Adipocyte (in vitro differentiated cells): Measurements from ENCODE around the gene STK33.

Source experiments
- DNase-seq: peaks from one replicate; pipeline ENCODE4 v3.0.0-alpha.2; 2015; ENCODE audit warnings: low read depth
- H3K27me3 ChIP-seq: replicated peaks from 2 replicates; pipeline ENCODE4 v1.7.0; 2013; ENCODE audit warnings: mild to moderate bottlenecking, low read length, moderate library complexity; ENCODE audit not compliant: control insufficient read depth, insufficient read depth
- H3K36me3 ChIP-seq: 2 replicates; pipeline ENCODE4 v1.7.0; 2013; ENCODE audit warnings: low read length, mild to moderate bottlenecking, moderate library complexity; ENCODE audit not compliant: control insufficient read depth, insufficient read depth, severe bottlenecking
- H3K4me1 ChIP-seq: 2 replicates; pipeline ENCODE4 v1.7.0; 2013; ENCODE audit warnings: mild to moderate bottlenecking, low read length, moderate library complexity; ENCODE audit not compliant: control insufficient read depth, insufficient read depth
- H3K4me3 ChIP-seq: 2 replicates; pipeline ENCODE4 v1.7.0; 2013; ENCODE audit warnings: mild to moderate bottlenecking, low read length, moderate library complexity
- H3K9ac ChIP-seq: 2 replicates; pipeline ENCODE4 v1.7.0; 2013; ENCODE audit warnings: mild to moderate bottlenecking, low read length, moderate library complexity
- H3K9me3 ChIP-seq: 2 replicates; pipeline ENCODE4 v1.7.0; 2013; ENCODE audit warnings: mild to moderate bottlenecking, low read length, moderate library complexity; ENCODE audit not compliant: control insufficient read depth

The STK33 gene

GRCh38 chr11:8370812-8371515 lies 223.1 kb downstream of the STK33 start:
- Histone ChIP-seq H3K27me3 (peaks cover 49% of the 10 kb centered on the region), H3K36me3 (no peaks in the 10 kb centered on the region), H3K9me3 (peaks cover 4% of the 10 kb centered on the region), H3K9ac (no peak overlapping the region), H3K4me1 (peaks cover 1% of the 10 kb centered on the region), H3K4me3 (no peak overlapping the region)
- DNase-seq: no peak

DNA sequence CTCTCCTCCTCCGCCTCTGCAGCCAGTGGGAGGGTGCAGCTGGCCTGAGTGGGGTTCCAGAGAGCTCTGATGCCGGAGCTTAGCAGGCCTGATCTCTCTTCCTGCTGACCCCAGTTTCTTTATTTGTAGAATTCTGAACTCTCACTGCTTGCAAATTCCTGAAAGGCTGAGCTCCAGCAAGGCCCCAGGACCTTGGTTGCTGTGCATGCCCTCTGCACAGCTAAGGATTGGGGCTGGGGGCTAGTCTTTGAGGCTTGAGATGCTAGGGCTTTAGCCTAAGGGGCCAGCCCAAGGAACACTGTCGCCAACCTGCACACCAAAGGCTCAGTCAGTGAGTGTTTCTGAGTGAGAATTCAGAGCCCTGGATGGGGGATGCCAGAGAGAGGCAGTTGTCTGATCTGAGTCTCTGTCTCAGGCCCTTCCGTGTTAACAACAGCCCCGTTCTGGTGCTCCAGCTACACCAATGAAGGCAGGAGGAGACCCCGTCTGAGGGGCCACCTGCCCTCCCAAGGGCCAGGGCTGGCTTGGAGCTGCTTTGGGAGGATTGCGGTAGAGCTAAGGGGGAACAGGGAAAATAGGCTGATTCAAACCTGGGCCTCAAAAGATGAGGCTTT lies 224.3 kb downstream of the STK33 start:
- no peak for DNase-seq
- Histone ChIP-seq H3K9ac (no peak overlapping the region), H3K36me3 (no peaks in the 10 kb centered on the region), H3K9me3 (peaks cover 4% of the 10 kb centered on the region), H3K4me1 (no peaks in the 10 kb centered on the region), H3K27me3 (peaks cover 59% of the 10 kb centered on the region), H3K4me3 (no peak overlapping the region)

DNA sequence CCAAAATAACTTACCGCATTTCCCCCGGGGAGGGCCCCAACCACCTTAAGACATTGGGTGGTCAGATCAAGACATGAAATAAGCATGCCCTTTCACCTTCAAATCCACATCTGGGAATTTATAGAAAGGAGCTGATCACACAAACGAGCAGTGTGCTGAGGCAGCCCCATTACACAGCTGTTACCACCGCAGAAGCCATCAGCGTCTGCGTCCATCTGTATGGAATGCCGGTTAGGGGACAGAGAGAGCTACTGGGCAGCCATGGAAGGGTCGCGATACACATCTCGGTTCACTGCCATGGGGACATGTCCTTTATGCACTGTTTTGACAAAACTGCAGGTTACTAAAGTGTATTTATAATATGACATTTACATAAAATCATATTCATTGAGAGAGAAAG lies 225.3 kb downstream of the STK33 start:
- no peak overlapping the region for H3K4me3 ChIP-seq
- H3K4me1 ChIP-seq: no peaks in the 10 kb centered on the region
- H3K9ac ChIP-seq: no peak overlapping the region
- no peak for DNase-seq
- H3K36me3 ChIP-seq: no peaks in the 10 kb centered on the region
- H3K27me3 ChIP-seq: peaks cover 54% of the 10 kb centered on the region
- peaks cover 4% of the 10 kb centered on the region for H3K9me3 ChIP-seq

DNA sequence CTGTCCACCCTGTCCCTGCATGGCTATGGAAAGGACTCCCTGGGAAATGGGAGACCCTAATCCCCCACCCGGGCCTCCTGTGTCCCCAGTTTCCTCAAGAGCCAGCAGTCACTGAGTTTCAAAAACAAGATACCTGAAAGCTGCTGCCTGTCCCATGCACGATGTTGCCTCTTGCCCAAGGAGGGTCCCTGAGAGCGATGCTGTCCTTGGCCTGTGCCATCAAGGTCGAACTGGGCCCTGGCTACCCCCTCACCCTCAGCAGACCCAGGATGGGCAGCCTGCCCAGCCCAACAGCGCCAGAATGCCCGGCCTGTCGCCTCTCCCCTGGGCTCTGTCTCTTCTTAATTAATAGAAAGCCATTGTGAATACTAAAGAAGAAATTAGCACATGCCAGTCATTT lies 225.8 kb downstream of the STK33 start:
- Histone ChIP-seq H3K9ac (no peak overlapping the region), H3K9me3 (peaks cover 4% of the 10 kb centered on the region), H3K36me3 (no peaks in the 10 kb centered on the region), H3K4me1 (no peaks in the 10 kb centered on the region), H3K27me3 (peaks cover 54% of the 10 kb centered on the region), H3K4me3 (no peak overlapping the region)
- no peak for DNase-seq

- DNase-seq: no peak
- Histone ChIP-seq H3K36me3 (no peaks in the 10 kb centered on the region), H3K4me1 (no peaks in the 10 kb centered on the region), H3K9ac (no peak overlapping the region), H3K9me3 (peaks cover 4% of the 10 kb centered on the region), H3K27me3 (peaks cover 63% of the 10 kb centered on the region), H3K4me3 (no peak overlapping the region)
These were observed 227.7 kb downstream of the STK33 start for GRCh38 chr11:8366316-8366715.

- DNase-seq: no peak
- Histone ChIP-seq H3K4me1 (no peaks in the 10 kb centered on the region), H3K9ac (no peak overlapping the region), H3K27me3 (peaks cover 61% of the 10 kb centered on the region), H3K4me3 (no peak overlapping the region), H3K36me3 (no peaks in the 10 kb centered on the region), H3K9me3 (no peaks in the 10 kb centered on the region)
These were observed 228.6 kb downstream of the STK33 start for GRCh38 chr11:8365216-8365941.

- no peaks in the 10 kb centered on the region for H3K36me3 ChIP-seq
- no peaks in the 10 kb centered on the region for H3K9me3 ChIP-seq
- H3K27me3 ChIP-seq: peaks cover 66% of the 10 kb centered on the region
- H3K4me1 ChIP-seq: no peaks in the 10 kb centered on the region
- DNase-seq: no peak
- no peak overlapping the region for H3K9ac ChIP-seq
- no peak overlapping the region for H3K4me3 ChIP-seq
These were observed 230.1 kb downstream of the STK33 start for GRCh38 chr11:8363921-8364320.

GRCh38 chr11:8362899-8363298 lies 231.1 kb downstream of the STK33 start:
- Histone ChIP-seq H3K4me1 (no peaks in the 10 kb centered on the region), H3K9ac (no peak overlapping the region), H3K36me3 (no peaks in the 10 kb centered on the region), H3K27me3 (peaks cover 58% of the 10 kb centered on the region), H3K9me3 (no peaks in the 10 kb centered on the region), H3K4me3 (no peak overlapping the region)
- no peak for DNase-seq

- Histone ChIP-seq H3K36me3 (no peaks in the 10 kb centered on the region), H3K9ac (no peak overlapping the region), H3K4me3 (no peak overlapping the region), H3K27me3 (peaks cover 54% of the 10 kb centered on the region), H3K9me3 (no peaks in the 10 kb centered on the region), H3K4me1 (no peaks in the 10 kb centered on the region)
- no peak for DNase-seq
These were observed 231.5 kb downstream of the STK33 start for GRCh38 chr11:8362491-8362890.

GRCh38 chr11:8361664-8362210 lies 232.3 kb downstream of the STK33 start:
- Histone ChIP-seq H3K9me3 (no peaks in the 10 kb centered on the region), H3K9ac (no peak overlapping the region), H3K4me1 (peaks cover 4% of the 10 kb centered on the region), H3K36me3 (no peaks in the 10 kb centered on the region), H3K4me3 (no peak overlapping the region), H3K27me3 (peaks cover 47% of the 10 kb centered on the region)
- DNase-seq: no peak

GRCh38 chr11:8361206-8361605 lies 232.8 kb downstream of the STK33 start:
- Histone ChIP-seq H3K4me3 (no peak overlapping the region), H3K27me3 (peaks cover 41% of the 10 kb centered on the region), H3K36me3 (no peaks in the 10 kb centered on the region), H3K4me1 (peaks cover 6% of the 10 kb centered on the region), H3K9me3 (no peaks in the 10 kb centered on the region), H3K9ac (no peak overlapping the region)
- DNase-seq: no peak
